NCI-H460 (cell line): ENCODE data around the gene SMIM22. TPM values are rescaled to one million over a fixed set of nuclear protein-coding genes. Genes with fewer than 3 reads are reported as not detected.

Experiments used
- DNase-seq: peaks from one replicate; pipeline ENCODE4 v3.0.0-alpha.2; 2016; ENCODE audit warnings: low read depth; ENCODE audit errors: extremely low read depth
- polyA plus RNA-seq: library from polyadenylated mRNA; depleted of rRNA; stranded (reverse); fragments of >200 nt; gene quantifications from 2 replicates; pipeline ENCODE4 v1.2.3, GENCODE V29; 2014; cell fraction: nucleus; rRNA removed
- total RNA-seq: library from RNA; depleted of rRNA; stranded (reverse); fragments of >200 nt; shearing (Covaris generic); gene quantifications from 2 replicates; pipeline ENCODE4 v1.2.3, GENCODE V29; 2014; rRNA removed

SMIM22 gene
- total RNA-seq: not detected in 2 replicates
- polyA plus RNA-seq: not detected in 2 replicates

DNA sequence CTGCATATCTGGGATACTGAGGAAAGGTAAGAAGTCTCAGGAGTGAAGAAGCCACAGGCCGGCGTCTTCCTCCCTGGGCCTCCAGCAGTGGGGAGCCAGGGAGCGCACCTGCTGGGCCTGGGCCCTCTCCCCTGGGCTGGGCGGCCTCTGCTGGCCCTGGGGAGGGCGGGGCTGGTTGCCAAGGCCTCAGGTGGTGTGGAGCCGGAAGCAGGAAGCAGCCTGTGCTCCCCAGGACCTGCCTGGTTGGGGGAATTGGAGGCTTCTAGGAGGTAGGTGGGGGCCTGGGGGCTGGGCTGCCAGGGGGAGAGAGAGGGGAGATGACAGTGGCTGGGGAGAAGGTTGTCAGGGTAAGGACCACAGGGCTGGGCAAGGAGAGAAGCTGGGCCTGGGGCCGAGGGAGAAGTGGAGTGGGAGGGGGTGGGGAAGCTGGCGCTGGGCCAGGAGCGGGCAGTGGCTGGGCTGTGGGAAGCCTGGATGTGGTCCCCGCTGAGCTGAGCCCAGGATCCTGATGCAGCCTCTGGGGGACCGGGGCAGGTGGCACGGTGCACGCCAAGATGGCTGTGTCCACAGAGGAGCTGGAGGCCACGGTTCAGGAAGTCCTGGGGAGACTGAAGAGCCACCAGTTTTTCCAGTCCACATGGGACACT lies at the start of gene SMIM22:
TSS of gene SMIM22 (plus strand) at position 189 of the 647 bp plus-strand sequence. CDS start at position 555, 366 bp downstream.
- DNase-seq: no peak

DNA sequence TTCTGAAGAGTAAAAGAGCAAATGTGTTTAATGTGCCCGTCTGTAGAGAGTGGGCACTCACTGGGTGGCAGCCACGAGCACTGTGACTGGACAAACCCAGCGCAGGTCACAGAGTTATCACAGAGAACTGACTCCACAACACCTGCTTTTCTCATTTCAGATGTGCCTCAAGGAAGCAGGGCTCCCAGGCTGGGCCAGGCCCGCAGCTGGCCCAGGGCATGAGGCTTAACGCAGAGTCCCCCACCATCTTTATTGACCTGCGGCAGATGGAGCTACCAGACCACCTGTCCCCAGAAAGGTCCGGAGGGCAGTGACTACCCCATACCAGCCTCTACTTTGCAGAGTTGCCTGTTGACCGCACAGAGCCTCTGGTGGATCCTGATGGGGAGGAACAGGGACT lies 49.0 kb upstream of the SMIM22 start:
- DNase-seq: no peak

DNA sequence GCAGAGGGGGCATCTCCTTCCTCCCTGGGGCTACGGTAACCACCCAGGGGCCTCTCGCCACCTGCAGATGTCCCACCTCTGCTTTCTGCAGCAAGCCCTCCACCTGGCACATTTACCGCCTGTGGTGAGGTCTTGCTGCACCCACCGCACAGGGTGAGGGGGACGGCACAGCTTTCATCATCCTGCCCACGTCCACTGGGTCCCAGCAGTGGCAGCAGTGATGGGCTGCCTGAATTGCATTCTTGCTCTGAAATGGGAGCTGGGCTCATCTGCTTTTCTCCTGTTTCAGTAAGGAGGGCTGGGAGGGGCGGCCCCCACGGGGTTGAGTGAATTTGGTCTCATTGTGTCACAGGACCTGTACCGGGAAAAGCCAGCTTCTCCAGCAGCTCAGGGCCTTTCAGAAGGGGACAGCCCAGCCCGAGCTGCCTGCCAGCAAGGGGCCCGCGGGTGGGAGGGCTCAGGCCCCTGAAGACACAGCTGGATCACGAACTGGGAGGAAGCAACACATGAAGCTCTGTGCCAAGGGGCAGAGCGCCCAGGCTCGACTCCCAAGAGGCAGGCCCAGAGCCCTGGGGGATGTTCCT lies 48.1 kb upstream of the SMIM22 start:
- DNase-seq: no peak

DNA sequence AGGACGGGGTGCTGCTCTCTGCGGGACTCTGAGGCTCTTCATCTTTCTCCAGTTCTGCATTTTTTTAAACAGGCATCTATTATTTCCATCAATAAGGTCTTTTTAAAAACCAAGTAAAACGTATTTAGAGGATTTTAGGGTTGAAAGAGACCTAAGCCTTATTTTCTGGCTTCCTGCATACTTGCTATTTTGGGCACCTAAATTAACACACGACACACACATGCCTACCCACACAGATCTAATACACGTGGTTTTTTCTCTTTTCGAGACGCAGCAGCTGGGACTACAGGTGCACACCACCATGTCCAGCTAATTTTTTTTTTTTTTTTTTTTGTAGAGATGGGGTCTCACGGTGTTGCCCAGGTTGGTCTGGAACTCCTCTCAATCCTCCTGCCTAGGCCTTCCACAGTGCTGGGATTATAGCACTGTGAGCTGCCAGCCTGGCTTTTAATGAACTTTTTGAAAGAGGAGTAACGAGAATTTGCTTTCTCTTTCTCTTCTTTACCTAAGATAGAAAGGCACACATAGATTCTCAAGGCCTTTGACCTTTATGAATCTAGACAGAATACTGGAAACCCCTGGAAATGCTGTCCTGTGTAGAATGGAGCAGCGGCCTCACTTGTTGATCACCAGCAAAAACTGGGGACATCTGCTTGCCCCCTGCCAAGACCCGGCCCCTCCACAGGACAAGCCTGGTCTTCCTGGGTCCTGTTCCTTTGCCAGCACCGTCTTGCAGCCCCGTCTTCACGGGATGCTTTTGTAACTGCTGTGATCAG lies 47.1 kb upstream of the SMIM22 start:
- no peak for DNase-seq

- no peak for DNase-seq
Measured at GRCh38 chr16:4748682-4749411, 46.3 kb upstream of the SMIM22 start.

GRCh38 chr16:4749700-4750257 lies 45.4 kb upstream of the SMIM22 start:
- no peak for DNase-seq

GRCh38 chr16:4750896-4751295 lies 44.3 kb upstream of the SMIM22 start:
- DNase-seq: no peak

- DNase-seq: no peak
Measured at GRCh38 chr16:4752351-4753100, 42.6 kb upstream of the SMIM22 start.

- DNase-seq: no peak
Measured at GRCh38 chr16:4753227-4753626, 41.9 kb upstream of the SMIM22 start.

DNA sequence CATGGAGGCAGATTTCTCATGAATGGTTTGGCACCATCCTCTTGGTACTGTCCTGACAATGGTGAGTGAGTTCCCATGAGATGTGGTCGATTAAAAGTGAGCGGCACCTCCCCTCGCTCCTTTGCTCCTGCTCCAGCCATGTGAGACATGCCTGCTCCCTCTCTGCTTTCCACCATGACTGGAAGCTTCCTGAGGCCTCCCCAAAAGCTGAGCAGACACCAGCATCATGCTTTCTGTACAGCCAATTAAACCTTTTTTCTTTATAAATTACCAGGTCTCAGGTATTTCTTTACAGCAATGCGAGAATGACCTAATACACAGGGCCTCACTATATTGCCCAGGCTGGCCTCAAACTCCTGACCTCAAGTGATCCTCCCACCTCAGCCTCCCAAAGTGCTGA lies 40.3 kb upstream of the SMIM22 start:
- no peak for DNase-seq

DNA sequence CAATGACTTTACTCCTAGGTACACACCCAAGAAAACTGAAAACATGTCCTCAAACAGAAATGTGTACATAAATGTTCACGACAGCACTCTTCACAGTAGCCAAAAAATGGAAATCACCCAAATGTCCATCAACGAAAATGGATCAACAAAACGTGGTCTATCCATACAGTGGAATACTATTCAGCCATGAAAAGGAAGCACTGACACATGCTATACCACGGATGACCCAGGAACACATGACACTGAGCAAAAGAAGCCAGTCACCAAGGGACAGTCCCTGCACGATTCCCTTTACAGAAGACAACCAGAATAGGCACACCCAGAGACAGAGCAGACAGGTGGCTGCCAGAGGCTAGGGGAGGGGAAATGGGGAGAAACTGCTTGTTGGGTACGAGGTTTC lies 39.5 kb upstream of the SMIM22 start:
- DNase-seq: no peak

GRCh38 chr16:4760221-4760910 lies 34.8 kb upstream of the SMIM22 start:
- DNase-seq: no peak

DNA sequence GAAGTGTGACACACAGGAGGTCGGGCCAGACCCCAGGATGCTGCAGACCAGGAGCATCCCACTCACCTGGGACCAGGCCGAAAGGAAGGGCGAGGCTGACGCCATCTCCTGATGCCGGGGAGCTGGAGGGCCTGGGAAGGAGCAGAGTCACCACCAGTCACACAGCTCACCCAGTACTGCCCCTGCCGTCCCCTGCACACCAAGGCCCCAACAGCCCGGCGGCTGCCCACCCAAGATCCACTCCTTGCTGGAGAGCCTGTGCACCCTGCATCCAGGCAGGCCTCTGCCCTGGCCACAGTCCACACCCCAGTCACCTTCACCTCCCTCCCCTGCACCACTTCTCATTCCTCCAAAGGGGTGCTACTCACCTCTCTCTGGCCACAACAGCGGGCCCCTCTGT lies 33.0 kb upstream of the SMIM22 start:
- DNase-seq: no peak

GRCh38 chr16:4763791-4764190 lies 31.4 kb upstream of the SMIM22 start:
- no peak for DNase-seq

- no peak for DNase-seq
Measured at GRCh38 chr16:4765511-4766474, 29.4 kb upstream of the SMIM22 start.

- peak; percentile 94 for DNase-seq
Measured at GRCh38 chr16:4766875-4767628, 28.1 kb upstream of the SMIM22 start, which contains the start of gene ZNF500. TSS of gene ZNF500 (minus strand) at chr16:4767162. CDS start at chr16:4765978, 1,184 bp downstream.

GRCh38 chr16:4767872-4768548 lies 27.2 kb upstream of the SMIM22 start:
- DNase-seq: peak; percentile 14
